Measurements from ENCODE around the gene ARHGEF7.
A peak's percentile ranks its signal among the peaks of the same experiment; 100 is the strongest.
"Not testable (repeated sequence)": the region's sequence is repeated elsewhere in the genome, so short reads cannot be mapped to it uniquely, and the experiment has no call there.

The ARHGEF7 gene

DNA sequence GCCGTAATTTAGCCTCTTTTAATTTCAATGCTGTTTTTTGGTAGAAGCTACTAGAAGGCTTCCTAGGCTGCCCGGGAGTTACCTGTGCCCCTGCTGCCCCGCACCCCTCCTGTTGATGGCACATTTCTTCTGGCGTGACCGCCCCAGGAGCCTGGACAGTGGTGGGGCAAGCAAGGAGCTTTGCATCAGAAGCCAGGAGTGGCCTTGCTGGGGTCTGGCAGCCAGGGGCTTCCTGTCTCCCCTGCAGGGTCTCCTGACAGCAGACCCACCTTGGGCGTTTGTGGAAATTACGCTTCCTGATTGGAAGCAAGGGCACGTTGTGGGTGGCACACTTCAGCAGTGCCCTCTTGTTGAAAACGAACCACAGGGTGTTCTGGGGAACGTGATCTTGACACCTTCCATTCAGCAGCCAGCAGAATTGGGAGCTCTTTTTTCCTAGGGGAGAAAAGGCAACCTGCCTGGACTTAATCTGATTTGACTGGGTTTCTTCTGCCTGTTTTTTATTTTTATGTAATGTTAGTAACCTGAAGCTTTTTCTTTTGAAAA is 115.3 kb downstream of the ARHGEF7 start:
- DNase-seq, result no peak

DNA sequence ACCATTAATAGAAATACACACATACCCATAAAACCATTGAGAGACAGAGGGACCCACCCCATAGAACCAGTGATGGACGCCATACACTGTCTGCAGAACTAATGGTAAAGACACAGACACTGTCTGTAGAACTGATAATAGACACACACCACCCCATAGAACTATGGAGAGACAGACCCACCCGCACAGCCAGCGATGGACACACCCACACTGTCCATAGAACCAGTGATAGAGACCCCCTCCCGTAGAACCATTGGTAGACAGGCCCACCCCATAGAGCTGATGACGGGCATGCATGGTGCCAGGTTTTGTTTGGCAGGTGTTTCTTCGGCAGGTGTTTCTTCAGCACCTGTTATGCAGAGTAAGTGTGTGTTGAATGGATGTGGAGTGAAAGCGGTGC is 117.1 kb downstream of the ARHGEF7 start:
- DNase-seq, result no peak

DNA sequence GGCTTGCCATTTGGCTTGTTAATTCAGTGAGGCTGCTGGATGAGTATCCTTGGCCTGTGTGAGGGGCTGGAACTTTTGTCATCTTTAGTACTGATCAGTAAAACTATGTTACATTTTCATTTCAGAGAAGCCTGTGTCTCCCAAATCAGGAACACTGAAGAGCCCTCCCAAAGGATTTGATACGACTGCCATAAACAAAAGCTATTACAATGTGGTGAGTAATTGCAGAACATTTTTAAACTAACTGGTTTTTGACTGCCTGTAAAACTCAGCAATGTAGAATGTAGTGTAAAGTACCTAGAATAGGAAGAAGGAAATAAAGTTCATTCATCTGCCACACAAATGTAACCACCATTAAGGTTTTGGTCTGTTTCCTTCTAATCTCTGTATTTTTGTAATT is 118.0 kb downstream of the ARHGEF7 start:
- no peak for DNase-seq

DNA sequence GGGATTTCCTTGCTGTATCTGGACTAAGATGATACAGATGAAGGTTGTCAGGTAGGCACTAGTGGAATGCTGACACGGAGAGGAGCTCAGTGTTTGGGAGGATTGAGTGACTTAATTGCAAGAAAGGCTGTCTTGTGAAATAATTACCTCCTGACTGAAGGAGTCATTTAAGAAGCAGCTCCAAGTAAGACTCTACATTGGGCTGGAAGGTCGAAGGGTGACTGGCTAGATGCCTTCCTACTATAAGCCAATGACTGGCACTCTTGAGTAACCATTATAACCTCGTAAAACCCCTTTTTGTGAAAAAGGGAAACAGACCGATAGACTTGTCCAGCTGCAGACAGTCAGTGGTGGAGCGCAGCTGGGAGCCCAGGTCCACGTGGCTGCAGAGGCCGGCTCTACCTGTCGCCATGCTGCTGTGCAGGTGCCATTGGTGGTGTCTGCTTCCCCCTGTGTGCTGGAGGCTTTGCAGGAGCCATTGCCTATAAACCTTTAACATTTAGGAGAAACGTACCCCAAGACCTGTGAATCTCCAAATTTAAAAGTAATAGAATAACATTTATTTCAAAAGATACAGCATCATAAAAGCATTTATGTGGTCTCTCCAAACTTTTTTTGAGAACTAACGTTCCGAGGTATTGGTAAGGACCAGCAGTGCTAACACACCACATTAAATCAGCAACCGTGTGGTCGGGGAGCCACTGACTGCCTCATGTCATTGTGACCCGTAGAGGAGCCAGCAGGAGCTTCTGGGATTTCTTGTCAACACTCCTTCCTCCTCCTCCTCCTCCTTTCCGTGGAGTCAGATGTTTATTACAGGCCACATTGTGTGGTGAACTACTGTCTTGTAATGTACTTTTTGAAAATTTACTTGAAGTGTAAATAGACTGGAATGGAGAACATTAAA is 124.9 kb downstream of the ARHGEF7 start:
- DNase-seq, result no peak

DNA sequence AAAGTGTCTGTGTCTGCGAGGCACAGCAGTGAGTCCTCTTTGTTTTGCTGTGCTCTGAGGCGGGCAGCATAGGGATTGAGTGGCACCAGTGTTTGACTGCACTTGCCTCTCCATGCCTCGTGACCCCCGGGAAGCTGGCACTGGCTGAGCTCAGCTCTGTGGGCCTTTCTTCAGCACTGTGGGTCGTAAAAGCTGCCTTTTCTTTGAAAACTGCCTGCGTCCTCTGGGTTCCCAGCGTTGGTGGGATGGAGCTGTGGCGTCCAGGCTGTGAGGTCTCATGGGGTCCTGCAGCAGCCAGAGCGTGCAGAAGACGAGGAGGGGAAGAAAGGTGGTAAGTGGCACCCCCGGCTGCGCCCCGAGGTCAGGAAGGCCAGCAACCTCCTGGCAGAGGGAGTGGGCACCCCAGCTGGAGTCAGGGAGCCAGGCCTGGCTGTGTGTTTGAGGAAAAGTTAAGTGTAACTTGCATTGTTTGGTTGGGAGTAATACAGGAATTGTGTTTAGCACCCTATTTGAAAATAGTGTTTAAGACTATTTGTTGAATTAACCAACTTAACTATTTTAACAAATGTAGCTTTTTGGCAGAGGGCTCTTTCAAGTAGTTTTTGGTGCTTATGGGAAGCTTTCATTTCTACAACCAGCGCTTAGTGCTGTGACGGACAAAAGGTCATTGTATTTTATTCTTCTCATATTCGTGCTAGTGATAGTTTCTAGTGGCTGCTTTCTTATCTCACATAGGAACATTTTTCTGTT is 126.1 kb downstream of the ARHGEF7 start:
- no peak for DNase-seq

DNA sequence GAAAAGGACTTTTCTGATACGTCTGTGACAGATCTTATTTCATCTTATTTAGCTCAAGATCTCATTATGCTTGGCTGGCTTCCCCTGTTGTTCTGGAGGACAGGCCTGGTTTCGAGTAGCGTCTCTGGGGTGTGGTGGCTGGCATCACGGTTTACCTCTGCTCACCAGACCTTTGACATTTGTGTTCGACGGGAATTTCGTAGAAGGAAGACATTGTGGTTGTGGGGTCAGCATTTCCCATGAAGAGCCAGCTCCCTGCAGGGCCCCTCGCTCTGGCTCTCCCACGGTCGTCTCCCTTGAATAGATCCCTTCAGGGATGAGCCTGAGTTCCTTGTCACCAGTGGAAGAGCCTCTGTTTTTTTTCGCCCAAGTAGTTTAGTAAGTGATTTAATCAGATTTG is 126.8 kb downstream of the ARHGEF7 start:
- DNase-seq, result no peak

DNA sequence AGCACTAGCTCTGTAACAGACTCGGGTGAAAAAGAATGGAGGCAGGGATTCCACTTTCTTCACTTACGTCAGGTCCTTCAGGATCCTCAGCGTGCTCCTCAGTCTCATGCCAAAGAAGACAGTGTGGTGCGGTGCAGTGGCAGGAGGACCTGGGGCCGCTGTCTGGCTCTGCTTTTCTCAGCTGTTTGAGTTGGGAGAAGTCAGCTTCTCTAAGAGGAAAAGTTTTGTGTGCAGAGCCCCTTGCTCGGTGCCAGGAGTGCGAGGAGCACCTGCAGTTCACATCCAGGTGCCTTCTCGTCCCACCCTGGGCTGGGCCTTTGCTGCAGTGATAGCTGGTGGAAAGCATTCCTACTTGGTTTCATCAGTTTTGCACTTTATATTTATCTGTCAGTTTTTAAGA is 127.5 kb downstream of the ARHGEF7 start:
- DNase-seq, result no peak

DNA sequence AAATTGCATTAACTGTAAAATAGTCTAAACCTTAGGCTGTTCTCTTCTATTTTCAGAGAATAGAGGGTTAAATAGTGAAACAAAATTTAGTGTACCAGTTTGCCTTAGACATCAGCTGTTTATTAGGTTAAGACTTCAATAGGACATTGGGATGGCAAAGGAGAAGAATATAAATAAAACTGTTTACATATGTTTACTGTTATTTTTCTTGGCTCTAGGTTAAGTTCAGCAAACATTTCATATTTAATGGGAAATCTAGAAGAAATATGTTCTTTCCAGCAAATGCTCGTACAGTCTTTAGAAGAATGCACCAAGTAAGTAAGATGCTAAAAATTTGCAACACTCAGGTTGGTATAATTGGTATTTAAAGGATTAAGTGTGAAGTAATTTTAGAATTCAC is 128.9 kb downstream of the ARHGEF7 start:
- DNase-seq, result no peak

DNA sequence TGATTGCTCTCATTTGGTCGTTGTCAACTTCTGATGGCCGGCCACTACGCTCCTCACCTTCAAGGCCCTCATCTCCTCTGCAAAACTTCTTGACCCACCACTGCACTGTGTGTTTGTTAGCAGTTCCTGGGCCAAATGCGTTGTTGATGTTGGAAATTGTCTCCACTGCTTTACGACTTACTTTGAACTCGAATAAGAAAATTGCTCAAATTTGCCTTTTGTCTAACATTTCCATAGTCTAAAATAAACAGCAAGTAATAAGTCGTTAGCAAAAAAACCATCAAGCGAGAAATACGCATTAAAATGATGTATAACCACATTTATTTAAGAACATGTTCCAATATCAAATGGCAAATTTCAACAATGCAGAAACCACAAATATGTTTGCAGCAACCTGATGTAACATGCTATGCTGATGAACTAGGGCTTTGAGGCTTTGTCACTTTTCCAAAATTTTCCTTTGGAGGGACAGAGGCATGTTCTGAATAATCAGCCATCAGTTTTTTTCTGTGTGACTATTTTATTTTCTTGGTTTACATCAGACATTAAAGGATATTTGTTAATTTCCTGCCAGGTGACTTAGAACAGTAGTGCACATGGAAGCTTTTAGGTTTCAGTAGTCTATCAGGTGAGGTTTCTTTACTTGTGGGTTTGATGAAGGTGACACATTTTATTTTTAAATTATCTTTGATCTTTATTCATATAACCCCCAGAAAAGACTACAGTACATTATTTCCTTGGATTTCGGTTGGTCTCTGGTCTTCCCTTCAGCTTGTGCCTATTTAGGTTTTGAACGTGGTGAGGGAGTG is 130.7 kb downstream of the ARHGEF7 start:
- peak; percentile 78 for DNase-seq

DNA sequence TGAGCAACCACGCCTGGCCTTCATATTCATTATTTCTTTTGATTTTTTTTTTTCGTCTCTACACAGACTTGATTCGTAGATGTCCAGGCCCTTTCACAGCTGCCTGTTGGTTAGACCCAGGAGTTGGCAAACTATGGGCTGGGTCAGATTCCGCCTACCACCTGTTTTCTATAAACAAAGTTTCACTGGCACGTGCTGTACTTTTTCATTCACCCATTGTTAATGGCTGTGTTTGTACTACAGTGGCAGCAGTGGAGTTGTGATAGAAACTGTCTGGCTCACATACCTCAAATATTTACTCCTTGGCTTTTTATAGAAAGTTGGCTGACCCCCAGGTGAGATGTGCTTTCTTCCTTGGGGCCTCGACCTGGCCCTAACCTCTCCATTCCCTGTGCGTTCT is 132.4 kb downstream of the ARHGEF7 start:
- DNase-seq, result no peak

DNA sequence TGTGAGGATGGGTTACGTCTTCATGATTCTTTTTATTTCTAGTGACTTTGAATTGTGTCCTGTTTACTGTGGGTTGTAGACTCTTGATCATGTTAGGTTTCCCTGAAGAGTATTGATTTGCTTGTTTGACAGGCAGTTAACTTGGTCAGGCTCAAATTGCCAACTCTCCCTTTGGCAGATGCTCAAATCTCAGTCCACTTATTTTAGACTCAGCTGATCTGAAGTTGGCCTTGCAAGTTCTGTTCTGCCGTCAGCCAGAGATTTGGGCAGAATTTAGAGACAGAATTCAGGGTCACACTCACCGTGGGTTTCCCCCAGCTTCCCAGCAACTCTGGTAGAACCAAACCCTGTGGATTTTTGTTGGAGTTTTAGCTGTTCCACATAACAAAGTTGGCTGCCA is 133.7 kb downstream of the ARHGEF7 start:
- DNase-seq, result no peak

DNA sequence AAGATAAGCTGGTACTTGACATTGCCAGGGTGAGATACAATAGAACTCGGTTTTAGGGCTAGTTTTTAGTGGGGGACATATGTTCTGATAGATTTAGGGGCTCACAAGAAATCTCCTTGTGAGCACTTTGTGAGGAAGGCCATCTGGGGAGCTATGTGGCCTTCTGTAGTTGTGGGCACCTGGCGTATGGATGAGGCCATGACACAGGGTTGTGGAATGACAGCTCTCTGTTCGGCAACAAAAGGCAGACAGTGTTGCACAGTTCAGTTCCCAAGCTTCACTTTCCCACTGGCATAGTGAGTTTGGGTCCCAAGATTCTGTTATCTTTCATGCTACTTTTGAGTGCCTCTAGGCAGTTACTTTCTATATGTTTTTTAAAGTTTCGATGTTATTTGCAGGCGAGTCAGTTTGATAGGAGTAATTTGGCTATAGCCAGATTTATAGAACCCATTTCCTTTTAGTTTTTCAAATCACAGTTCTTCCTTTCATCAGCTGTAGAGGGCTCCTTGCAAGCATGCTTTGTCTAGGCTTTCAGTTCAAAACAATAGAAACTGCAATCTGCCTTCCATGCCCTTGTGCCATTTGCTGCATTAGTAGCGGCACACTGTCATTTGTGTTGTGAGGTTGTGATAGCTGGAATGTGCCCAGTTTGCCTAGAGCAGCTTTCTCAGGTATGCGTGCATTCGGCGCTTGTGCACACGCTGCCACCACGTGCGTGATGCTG is 134.7 kb downstream of the ARHGEF7 start:
- no peak for DNase-seq

DNA sequence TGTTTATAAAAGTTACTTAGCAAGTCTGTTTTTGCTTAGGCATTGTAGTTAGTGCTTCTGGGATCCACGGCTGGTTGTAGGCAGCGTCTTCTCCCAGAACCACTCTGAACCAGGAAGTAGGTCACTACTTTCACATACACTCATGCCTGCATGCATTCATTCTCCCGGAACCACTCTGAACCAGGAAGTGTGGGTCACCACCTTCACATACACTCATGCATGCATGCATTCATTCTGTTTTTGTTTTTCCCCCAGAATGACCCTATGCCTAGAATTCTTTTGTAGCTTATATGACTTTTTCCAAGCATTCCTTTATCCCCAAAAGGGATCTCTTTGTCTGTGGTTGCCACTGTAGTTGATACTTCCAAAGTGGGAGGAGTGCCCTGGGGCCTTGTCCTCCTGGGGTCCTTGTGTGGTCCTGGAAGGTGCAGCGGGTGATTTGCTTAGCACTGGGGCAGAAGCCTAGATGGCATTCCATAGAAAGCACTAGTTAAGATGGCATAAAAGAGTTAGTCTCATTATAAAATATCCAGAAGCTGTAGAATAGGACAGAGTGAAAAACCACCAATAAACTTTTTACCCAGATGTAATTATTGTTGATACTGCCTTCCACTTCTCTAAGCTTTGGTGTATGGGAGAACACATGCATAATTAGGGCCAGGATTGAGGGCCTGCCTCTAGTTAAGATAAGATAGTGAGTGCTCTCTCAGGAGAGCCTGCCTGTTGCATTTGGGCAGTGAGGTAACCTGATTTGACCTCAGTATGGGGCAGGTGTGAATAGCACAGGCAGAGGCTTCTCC is 136.7 kb downstream of the ARHGEF7 start:
- DNase-seq, result peak; percentile 27

DNA sequence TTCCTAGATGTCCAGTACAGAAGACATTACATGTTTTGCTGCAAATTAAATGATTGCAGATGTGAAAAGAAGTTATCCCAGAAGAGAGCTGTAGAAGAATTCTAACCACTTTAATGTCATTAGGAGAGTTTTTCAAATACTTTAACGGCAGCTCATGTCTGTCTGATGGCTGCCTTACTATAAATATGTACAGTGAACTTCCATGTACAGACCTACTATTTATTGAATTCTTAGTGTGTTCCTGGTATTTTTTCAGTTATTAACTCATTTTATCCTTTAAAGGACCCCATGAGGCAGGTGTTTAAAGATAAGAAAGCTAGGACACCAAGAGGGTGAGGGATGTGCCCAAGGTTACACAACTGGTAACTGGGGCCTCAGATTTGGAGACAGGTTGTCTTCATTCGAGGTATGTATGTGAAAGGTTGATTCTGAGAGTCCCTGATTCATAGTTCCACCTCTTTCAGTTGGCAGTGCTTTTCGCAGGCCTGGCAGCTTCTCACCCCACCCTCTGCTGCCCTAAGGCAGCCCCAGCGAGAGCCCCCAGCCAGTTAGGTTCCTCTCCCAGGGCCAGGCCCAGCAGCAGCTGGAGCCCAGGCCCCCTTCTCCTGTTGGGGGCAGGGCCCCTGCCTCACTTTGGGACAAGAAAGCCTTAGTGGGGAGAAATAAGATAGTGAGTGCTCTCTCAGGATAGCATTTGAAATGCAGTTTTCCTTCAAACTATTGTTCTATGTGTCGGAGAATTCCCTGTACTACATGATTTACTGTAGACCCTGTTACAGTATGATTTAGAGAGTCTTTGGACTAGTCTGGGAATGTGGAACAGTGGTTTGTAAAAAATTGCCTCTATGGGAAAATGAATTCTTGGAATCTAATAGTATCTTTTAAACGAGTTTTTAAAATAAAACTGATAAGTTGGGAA is 137.6 kb downstream of the ARHGEF7 start:
- peak; percentile 72 for DNase-seq

DNA sequence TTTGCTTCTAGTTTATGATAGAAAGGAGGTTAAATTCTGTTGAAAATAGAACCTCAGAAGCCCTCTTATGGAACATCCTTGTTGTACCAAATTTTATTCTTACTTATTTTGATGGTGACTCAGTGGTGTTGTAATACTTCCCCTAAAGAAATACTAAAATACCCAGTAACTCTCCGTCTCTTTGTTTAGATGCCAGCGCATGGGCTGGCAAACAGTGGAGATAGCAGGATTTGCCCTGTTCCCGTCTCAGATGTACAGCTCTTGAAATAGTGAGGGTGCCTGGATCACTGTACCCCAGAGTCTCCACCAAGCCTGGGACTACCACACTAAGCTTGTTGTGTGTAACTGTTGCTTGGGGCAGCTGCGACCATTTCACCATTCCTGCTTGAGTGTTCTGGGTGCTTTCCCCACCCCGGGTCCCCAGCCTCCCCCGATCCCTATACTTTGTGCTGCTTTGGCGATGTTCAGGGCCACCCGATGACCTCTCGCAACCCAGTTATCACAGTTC is 138.3 kb downstream of the ARHGEF7 start:
- DNase-seq, result peak; percentile 10

DNA sequence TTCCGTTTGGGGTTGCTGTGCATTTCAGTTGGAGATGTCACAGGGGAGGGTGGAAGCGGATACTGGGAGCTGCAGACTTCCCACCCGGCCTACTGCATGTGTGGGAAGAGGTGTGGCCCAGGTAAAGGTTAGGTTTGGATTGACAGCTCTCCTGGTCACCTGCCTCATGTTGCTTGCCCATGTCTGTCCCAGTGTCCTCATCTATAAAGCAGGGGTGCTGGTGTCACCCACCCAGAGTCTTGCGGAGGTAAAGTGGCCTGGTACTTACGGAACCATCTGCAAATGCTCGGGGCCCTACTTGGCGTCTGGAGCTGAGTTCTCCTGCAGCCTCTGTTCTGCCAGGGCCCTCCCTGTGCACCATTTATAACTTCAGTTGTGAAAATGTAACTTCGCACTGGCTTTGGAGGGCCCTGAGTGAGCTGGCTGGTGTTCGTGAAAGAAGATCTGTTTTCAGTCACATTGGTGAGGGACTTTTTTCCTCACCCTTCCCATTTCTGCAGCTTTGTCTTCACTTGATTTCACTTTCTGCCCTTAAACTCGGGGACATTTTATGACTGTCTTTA is 140.2 kb downstream of the ARHGEF7 start:
- no peak for DNase-seq

DNA sequence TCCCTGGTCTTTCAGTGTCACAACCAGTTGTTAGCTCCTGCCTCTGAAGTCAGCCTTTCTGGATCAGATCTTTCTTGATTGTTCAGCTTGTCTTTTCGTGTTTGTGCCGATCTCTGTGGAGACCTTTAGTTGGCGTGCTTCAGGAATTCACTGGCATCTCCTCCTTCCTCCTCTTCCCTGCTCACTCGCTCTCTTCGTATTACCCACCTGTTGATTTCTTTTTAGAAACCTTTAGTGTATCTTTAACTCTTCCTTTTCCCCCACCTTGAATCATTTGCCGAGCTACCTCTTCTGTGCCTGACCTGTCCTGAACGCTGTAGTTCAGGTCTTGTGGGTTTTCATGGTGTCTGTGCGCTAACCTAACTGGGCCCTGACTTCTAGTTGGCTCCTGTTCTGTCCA is 141.3 kb downstream of the ARHGEF7 start:
- no peak for DNase-seq

DNA sequence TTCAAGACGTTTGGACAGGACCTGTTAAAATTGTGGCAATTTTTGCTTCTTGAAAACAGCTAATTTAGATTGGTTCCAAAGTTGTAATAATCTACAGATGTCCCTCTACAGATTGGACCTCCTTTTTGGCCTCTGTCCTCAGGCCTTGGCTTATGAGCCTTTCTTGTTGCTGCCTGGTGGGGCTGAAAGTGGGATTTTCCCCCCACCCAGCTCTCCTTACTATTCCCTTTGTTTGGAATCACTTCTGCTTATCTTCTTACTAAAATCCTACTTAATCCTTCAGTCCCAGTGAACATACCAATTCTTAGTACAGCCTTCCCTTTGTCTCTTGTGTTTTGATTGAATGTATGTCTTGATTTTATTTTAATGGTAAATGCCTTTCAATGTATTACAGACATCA is 141.8 kb downstream of the ARHGEF7 start:
- DNase-seq, result no peak

DNA sequence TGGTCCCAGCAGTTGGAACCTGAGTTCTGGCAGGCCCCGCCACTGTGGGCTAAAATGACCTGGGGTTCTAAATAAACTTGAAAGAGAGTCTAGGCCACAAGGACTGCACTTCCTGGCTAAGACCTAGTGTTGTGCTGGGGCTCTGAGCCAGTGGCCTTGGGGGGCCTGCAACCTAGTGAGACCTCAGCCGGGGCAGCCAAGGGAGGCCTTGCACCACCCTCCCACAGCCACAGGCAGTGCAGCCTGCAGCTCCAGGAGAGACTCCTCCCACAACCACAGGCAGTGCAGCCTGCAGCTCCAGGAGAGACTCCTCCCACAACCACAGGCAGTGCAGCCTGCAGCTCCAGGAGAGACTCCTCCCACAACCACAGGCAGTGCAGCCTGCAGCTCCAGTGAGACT is 142.8 kb downstream of the ARHGEF7 start:
- not testable (repeated sequence) for DNase-seq

DNA sequence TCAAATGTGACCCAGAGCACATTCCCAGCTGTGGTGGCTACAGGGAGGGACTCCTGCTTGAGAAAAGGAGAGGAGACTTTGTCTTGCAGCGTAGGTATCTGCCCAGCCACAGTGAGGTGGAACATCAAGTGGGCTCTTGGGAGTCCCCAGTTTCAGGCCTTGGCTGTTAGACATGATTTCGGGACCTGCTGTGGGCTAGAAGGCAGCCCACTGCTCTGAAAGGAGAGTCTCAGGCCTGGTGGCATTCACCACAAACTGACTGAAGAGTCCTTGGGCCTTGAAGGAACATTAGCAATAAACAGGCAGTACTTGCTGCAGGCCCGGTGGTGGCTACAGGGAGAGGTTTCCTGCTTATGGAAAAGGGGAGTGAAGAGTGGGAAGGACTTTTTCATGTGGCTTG is 143.5 kb downstream of the ARHGEF7 start:
- DNase-seq, result no peak

All from fibroblast of skin of right quadriceps (primary cell).